ENCODE results near the gene SNX2.
A peak's percentile ranks its signal among the peaks of the same experiment; 100 is the strongest.

SNX2 gene

GRCh38 chr5:122773619-122774018, 1.3 kb upstream of the SNX2 start:
- TF ChIP-seq CTCF (IDR thresholded peaks at IDR 0.05; ENCODE audit: low read depth, low read length): no peak
- H3K9me3 ChIP-seq (ENCODE audit: severe bottlenecking): no peaks in the 10 kb centered on the region
- no peak overlapping the region for H3K4me3 ChIP-seq (ENCODE audit: low read depth, low read length)
- H3K27ac ChIP-seq: no peak overlapping the region
- DNase-seq: no peak
- H3K27me3 ChIP-seq (ENCODE audit: insufficient read depth, low read depth, severe bottlenecking): no peaks in the 10 kb centered on the region
- H3K36me3 ChIP-seq: peaks cover 5% of the 10 kb centered on the region; the same call in 1 of the 2 replicates

DNA sequence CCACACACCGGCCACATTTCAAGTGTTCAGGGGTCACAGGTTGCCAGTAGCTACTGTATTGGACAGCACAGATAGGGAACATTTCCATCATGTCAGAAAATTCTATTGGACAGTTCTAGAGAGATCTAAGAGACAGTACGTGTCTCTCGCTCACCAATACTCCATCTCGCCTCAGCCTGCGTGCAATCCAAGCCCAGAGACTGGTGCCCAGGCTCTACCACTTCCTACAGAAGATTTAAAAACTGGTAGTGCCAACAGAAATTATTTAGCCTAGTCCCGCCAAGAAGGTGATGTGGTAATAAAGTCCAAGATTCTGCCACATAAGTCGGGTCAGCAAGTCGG, 390 bp upstream of the SNX2 start:
- Histone ChIP-seq H3K9me3 (ENCODE audit: severe bottlenecking) (no peaks in the 10 kb centered on the region), H3K4me3 (ENCODE audit: low read depth, low read length) (peak overlapping the region; percentile 39), H3K27me3 (ENCODE audit: insufficient read depth, low read depth, severe bottlenecking) (no peaks in the 10 kb centered on the region), H3K36me3 (peaks cover 5% of the 10 kb centered on the region; the same call in 1 of the 2 replicates), H3K27ac (peak overlapping the region; percentile 52)
- DNase-seq: no peak
- no peak for TF ChIP-seq CTCF (IDR thresholded peaks at IDR 0.05; ENCODE audit: low read depth, low read length)

DNA sequence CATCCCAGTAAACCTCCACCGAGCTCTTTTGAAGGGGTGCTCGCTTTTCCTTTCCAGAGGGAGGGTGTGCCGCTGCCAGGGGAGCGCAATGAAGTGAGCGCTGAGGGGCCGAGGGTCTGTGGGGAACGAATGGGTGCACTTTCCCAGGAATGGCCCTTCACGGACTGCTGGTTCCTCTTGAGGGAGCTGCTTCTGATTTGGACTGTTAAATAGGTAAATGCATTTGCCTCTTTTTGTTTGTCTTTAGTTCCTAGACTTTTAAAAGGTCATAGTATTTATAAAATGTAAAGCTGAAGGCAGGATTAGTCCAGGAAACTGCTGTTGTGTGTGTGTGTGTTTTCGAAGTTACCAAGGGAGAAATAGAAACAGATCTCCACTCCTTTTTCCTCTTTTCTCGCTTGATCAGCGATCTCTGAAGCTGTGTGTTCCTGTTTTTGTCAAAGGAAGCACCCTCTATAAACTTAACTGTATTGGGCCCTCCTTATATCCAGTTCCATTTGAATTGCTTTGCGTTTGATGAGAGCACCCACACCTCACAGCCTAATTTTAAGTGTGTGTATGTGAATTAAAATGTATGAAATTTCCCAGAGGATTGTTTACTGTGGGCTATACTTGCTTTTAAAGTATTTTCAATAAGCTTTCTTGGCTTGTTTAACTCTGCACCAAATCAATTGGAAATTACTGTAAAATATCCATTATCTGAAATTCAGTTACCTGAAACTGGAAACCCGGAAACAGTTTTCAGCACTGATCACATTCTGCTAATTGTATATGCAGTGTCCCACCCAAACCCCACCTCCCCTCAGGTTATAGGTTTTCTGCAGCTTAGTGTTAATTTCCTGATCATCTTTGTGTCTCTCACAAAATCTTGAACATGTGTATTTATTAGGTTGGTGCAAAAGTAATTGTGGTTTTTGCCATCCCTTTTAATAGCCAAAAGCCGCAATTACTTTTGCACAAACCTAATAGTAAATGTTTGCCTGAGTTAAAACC, 966 bp downstream of the SNX2 start:
- Histone ChIP-seq H3K4me3 (ENCODE audit: low read depth, low read length) (peak overlapping the region; percentile 100), H3K27ac (peak overlapping the region; percentile 81), H3K9me3 (ENCODE audit: severe bottlenecking) (no peaks in the 10 kb centered on the region), H3K27me3 (ENCODE audit: insufficient read depth, low read depth, severe bottlenecking) (no peaks in the 10 kb centered on the region), H3K36me3 (peaks cover 5% of the 10 kb centered on the region; the same call in 1 of the 2 replicates)
- no peak for TF ChIP-seq CTCF (IDR thresholded peaks at IDR 0.05; ENCODE audit: low read depth, low read length)
- no peak for DNase-seq

DNA sequence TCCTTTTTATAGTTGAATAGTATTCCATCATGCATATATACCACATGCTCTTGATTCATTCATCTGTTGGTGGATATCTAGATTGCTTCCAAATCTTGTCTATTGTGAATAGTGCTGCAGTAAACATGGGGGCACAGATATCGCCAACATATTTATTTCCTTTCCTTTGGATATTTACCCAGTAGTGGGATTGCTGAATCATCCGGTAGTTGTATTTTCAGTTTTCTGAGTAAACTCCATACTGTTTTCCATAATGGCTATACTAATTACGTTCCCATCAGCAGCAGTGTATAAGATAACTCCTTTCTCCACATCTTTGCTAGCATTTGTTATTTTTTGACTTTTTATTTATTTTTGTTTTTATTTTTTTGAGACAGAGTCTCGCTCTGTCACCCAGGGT, 3.3 kb downstream of the SNX2 start:
- no peaks in the 10 kb centered on the region for H3K9me3 ChIP-seq (ENCODE audit: severe bottlenecking)
- no peak for DNase-seq
- no peak overlapping the region for H3K4me3 ChIP-seq (ENCODE audit: low read depth, low read length)
- H3K36me3 ChIP-seq: peaks cover 5% of the 10 kb centered on the region; the same call in 1 of the 2 replicates
- H3K27ac ChIP-seq: no peak overlapping the region
- no peak for TF ChIP-seq CTCF (IDR thresholded peaks at IDR 0.05; ENCODE audit: low read depth, low read length)
- no peaks in the 10 kb centered on the region for H3K27me3 ChIP-seq (ENCODE audit: insufficient read depth, low read depth, severe bottlenecking)

DNA sequence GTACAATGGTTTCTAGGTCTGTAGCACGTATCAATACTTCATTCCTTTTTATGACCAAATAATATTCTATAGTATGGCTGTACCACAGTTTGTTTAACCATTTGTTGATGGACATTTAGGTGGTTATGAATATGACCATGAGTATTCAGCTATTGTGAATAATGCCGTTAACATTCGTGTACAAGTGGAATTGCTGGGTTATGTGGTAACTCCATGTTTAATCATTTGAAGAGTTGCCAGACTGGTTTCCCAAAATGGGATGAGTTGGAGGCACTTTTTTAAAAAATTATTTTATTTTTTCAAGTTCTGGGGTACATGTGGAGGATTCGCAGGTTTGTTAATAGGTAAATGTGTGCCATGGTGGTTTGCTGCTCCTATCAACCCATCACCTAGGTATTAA, 4.6 kb downstream of the SNX2 start:
- no peak overlapping the region for H3K27ac ChIP-seq
- DNase-seq: no peak
- H3K36me3 ChIP-seq: peaks cover 5% of the 10 kb centered on the region; the same call in 1 of the 2 replicates
- H3K4me3 ChIP-seq (ENCODE audit: low read depth, low read length): no peak overlapping the region
- no peak for TF ChIP-seq CTCF (IDR thresholded peaks at IDR 0.05; ENCODE audit: low read depth, low read length)
- no peaks in the 10 kb centered on the region for H3K27me3 ChIP-seq (ENCODE audit: insufficient read depth, low read depth, severe bottlenecking)
- no peaks in the 10 kb centered on the region for H3K9me3 ChIP-seq (ENCODE audit: severe bottlenecking)

Data from WERI-Rb-1 (cell line).